Common myeloid progenitor, CD34-positive (primary cell): ENCODE data around the gene DIRAS1.
A peak's percentile ranks its signal among the peaks of the same experiment; 100 is the strongest.
"Not testable (repeated sequence)": the region's sequence is repeated elsewhere in the genome, so short reads cannot be mapped to it uniquely, and the experiment has no call there.

Experiments
- CTCF ChIA-PET: fragments of 350-600 bp; sonication (Branson Sonifier 250); formaldehyde crosslinking; loops from one replicate; lab custom pipeline; 2021; ENCODE audit warnings: antibody characterized with exemption; lab: Charles Lee
- POLR2A ChIA-PET: fragments of 350-600 bp; sonication (Branson Sonifier 250); formaldehyde crosslinking; loops from one replicate; lab custom pipeline; 2021; ENCODE audit warnings: antibody characterized with exemption; lab: Charles Lee
- DNase-seq, 3 donors: peaks; one replicate each; pipeline versions ENCODE4 v3.0.0 to v3.0.0-alpha.2; 2013
- H3K27ac ChIP-seq, 2 experiments: 1 replicate in 1 of 2; 2 replicates in 1 of 2; pipeline ENCODE4 v1.7.0; 2013; ENCODE audit warnings: inconsistent platforms in 2 of 2, low read length in 2 of 2, mild to moderate bottlenecking in 2 of 2, low read depth in 1 of 2, moderate library complexity in 1 of 2; ENCODE audit not compliant: severe bottlenecking in 2 of 2, insufficient read depth in 1 of 2, poor library complexity in 1 of 2
- H3K27me3 ChIP-seq, 5 experiments: replicated peaks in 2 of 5; 1 replicate in 3 of 5; 2 replicates in 2 of 5; pipeline versions ENCODE4 v1.6.1 to v1.7.0; 2013; ENCODE audit warnings: low read length in 4 of 5, mild to moderate bottlenecking in 2 of 5, moderate library complexity in 2 of 5, inconsistent platforms in 1 of 5; ENCODE audit not compliant: insufficient read depth in 5 of 5, control insufficient read depth in 4 of 5
- H3K36me3 ChIP-seq, 4 experiments: 1 replicate in 2 of 4; 2 replicates in 2 of 4; pipeline versions ENCODE4 v1.6.1 to v1.7.0; 2013; ENCODE audit warnings: low read length in 3 of 4, control low read depth in 1 of 4, mild to moderate bottlenecking in 1 of 4; ENCODE audit not compliant: control insufficient read depth in 4 of 4, insufficient read depth in 4 of 4
- H3K4me1 ChIP-seq, 4 experiments: 1 replicate in 3 of 4; 2 replicates in 1 of 4; pipeline versions ENCODE4 v1.6.1 to v1.7.1; 2013; ENCODE audit warnings: low read length in 3 of 4, mild to moderate bottlenecking in 3 of 4, control low read depth in 1 of 4, inconsistent platforms in 1 of 4, moderate library complexity in 1 of 4; ENCODE audit not compliant: control insufficient read depth in 4 of 4, insufficient read depth in 4 of 4; ENCODE audit errors: control extremely low read depth in 1 of 4
- H3K4me3 ChIP-seq, 7 experiments: 1 replicate in 4 of 7; 2 replicates in 3 of 7; pipeline versions ENCODE4 v1.5.1 to v1.7.0; 2013; ENCODE audit warnings: mild to moderate bottlenecking in 7 of 7, low read length in 6 of 7, moderate library complexity in 6 of 7, inconsistent platforms in 2 of 7, low read depth in 2 of 7, control low read depth in 1 of 7; ENCODE audit not compliant: insufficient read depth in 4 of 7, control insufficient read depth in 1 of 7; ENCODE audit errors: extremely low read depth in 1 of 7
- H3K9me3 ChIP-seq, 5 experiments: 1 replicate in 4 of 5; 2 replicates in 1 of 5; pipeline versions ENCODE4 v1.6.1 to v1.7.1; 2013; ENCODE audit warnings: low read length in 4 of 5, mild to moderate bottlenecking in 2 of 5, inconsistent platforms in 1 of 5, low read depth in 1 of 5, moderate library complexity in 1 of 5; ENCODE audit not compliant: control insufficient read depth in 4 of 5, insufficient read depth in 2 of 5; ENCODE audit errors: control extremely low read depth in 1 of 5
- WGBS: methylation state at CpG from one replicate; pipeline ENCODE4 v1.1.5; 2013; ENCODE audit not compliant: insufficient coverage; 5-methylcytosine and 5-hydroxymethylcytosine counted together

Gene DIRAS1

DNA sequence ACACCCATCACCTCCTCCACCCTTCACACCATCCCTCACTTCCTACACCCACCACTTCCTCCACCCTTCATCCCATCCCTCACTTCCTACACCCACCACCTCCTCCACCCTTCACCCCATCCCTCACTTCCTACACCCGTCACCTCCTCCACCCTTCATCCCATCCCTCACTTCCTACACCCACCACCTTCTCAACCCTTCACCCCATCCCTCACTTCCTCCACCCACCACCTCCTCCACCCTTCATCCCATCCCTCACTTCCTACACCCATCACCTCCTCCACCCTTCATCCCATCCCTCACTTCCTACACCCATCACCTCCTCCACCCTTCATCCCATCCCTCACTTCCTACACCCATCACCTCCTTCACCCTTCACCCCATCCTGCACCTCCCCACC is 7.1 kb downstream of the DIRAS1 start:
- POLR2A ChIA-PET, H3K36me3 ChIP-seq: not testable (repeated sequence)

DNA sequence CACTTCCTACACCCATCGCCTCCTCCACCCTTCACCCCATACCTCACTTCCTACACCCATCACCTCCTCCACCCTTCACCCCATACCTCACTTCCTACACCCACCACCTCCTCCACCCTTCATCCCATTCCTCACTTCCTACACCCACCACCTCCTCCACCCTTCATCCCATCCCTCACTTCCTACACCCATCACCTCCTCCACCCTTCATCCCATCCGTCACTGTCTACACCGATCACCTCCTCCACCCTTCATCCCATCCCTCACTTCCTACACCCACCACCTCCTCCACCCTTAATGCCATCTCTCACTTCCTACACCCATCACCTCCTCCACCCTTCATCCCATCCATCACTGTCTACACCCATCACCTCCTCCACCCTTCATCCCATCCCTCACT is 8.0 kb downstream of the DIRAS1 start:
- H3K36me3 ChIP-seq, H3K27ac ChIP-seq, DNase-seq, POLR2A ChIA-PET, H3K27me3 ChIP-seq, H3K4me3 ChIP-seq, CTCF ChIA-PET, H3K9me3 ChIP-seq: not testable (repeated sequence)
- H3K4me1 ChIP-seq, result peaks cover 0 to 19% (median 17%) of the 10 kb centered on the region in 4 experiments
- 100% methylated on average over 2 of the region's 3 CpGs for WGBS

More for the DNA sequence above, 7.1 kb downstream of the DIRAS1 start:
- 100% methylated on average over 1 of the region's 1 CpG for WGBS
- H3K4me3 ChIP-seq, CTCF ChIA-PET, H3K27me3 ChIP-seq, H3K9me3 ChIP-seq, DNase-seq, H3K27ac ChIP-seq: not testable (repeated sequence)
- peaks cover 0 to 19% (median 17%) of the 10 kb centered on the region in 4 experiments for H3K4me1 ChIP-seq

DNA sequence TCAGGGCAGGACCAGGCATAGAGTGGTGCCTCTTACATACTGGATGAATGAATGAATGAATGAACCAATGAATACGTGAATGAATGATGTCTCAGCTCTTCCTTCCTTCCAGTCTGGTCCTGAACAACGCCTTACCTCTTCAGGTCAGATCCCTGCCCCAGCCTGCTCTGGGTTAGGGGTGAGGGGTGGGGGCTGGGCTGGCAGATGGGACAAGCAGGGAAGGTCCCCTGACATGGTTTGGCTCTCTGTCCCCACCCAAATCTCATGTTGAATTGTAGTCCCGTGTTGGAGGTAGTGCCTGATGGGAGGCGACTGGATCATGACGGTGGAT is 9.3 kb downstream of the DIRAS1 start:
- ChIA-PET CTCF (interaction anchor here (1.0 kb wide), 1 partner anchor 15 kb away, joined by 3 read pairs; no protein-coding TSS in a partner anchor), POLR2A (interaction anchor here (1.2 kb wide), 1 partner anchor 27 kb away, joined by 4 read pairs; no protein-coding TSS in a partner anchor)
- no peak overlapping the region for H3K4me3 ChIP-seq
- H3K27me3 ChIP-seq, result no peaks in the 10 kb centered on the region
- peaks cover 0 to 19% (median 17%) of the 10 kb centered on the region in 4 experiments for H3K4me1 ChIP-seq
- H3K9me3 ChIP-seq, result peaks cover 0 to 8% (median 5%) of the 10 kb centered on the region in 5 experiments
- H3K36me3 ChIP-seq, result peaks cover 0 to 4% (median 0%) of the 10 kb centered on the region in 4 experiments
- no peak for DNase-seq
- no peak overlapping the region for H3K27ac ChIP-seq
- whole genome bisulfite sequencing, result 100% methylated on average over 3 of the region's 5 CpGs

DNA sequence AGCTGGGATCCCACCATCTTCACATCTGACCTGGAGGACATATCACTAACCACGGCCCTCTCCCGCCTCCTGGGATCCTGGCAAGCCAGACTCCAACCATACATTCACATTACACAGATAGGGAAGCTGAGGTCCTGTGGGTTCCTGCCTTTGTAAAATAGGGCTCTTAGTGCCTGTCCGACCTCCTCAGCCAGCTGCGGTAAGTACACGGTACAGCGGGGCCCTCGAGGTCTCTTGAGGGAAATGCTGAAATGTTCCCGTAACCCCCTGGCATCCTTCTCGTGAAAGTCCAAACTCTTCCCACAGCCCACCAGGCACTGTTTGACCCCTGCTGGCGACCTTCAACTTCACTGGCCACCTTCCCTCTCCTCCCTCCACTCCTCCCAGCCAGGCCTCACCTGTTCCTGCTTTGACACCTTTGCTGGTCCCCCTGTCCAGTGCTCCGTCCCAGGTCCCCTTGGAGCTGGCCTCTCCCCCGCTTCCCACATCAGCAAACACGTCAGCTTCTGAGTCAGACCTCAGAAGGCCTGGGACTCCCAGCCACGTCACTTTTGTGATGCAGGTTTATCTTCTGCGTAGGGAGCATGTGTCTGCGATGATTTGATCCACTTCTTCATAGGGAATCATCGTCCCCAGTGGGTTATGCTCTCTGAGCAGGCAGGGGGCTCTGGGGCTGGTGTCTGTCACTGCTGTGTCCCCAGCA is 9.8 kb downstream of the DIRAS1 start:
- Histone ChIP-seq H3K36me3 (peaks cover 0 to 4% (median 0%) of the 10 kb centered on the region in 4 experiments), H3K4me1 (peaks cover 0 to 19% (median 17%) of the 10 kb centered on the region in 4 experiments), H3K4me3 (no peak overlapping the region), H3K9me3 (peaks cover 0 to 8% (median 5%) of the 10 kb centered on the region in 5 experiments), H3K27ac (no peak overlapping the region), H3K27me3 (no peaks in the 10 kb centered on the region)
- 73% methylated on average over 17 of the region's 17 CpGs for WGBS
- ChIA-PET POLR2A (interaction anchor here (1.2 to 1.3 kb wide), 2 partner anchors 28 kb away, joined by 4 to 7 read pairs; no protein-coding TSS in a partner anchor), CTCF (interaction anchor here (1.0 to 1.1 kb wide), 3 partner anchors 16 to 38 kb away, joined by 3 read pairs; no protein-coding TSS in a partner anchor)
- DNase-seq, result no peak

DNA sequence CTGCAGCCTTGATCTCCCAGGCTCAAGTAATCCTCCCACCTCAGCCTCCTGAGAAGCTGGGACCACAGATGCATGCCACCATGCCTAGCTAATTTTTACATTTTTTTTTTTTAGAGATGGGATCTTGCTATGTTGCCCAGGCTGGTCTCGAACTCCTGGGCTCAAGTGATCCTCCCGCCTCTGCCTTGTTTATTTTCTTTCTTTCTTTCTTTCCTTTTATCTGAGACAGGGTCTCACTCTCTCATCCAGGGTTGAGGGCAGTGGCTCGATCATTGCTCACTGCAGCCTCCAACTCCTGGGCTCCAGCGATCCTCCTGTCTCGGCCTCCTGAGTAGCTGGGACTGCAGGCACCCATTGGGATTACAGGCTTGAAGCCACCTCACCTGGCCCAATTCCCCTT is 14.9 kb downstream of the DIRAS1 start:
- Histone ChIP-seq H3K4me1 (peaks cover 0 to 23% (median 20%) of the 10 kb centered on the region in 4 experiments), H3K9me3 (no peaks in the 10 kb centered on the region), H3K36me3 (no peaks in the 10 kb centered on the region), H3K4me3 (no peak overlapping the region), H3K27ac (no peak overlapping the region), H3K27me3 (no peaks in the 10 kb centered on the region)
- WGBS, result 100% methylated on average over 3 of the region's 5 CpGs
- POLR2A ChIA-PET, result interaction anchor here (0.7 kb wide), 1 partner anchor 11 kb away, joined by 3 read pairs; no protein-coding TSS in a partner anchor
- DNase-seq, result no peak
- CTCF ChIA-PET, result interaction anchor here (1.0 to 2.6 kb wide), 3 partner anchors 11 to 32 kb away, joined by 3 to 5 read pairs (median 3); no protein-coding TSS in a partner anchor

DNA sequence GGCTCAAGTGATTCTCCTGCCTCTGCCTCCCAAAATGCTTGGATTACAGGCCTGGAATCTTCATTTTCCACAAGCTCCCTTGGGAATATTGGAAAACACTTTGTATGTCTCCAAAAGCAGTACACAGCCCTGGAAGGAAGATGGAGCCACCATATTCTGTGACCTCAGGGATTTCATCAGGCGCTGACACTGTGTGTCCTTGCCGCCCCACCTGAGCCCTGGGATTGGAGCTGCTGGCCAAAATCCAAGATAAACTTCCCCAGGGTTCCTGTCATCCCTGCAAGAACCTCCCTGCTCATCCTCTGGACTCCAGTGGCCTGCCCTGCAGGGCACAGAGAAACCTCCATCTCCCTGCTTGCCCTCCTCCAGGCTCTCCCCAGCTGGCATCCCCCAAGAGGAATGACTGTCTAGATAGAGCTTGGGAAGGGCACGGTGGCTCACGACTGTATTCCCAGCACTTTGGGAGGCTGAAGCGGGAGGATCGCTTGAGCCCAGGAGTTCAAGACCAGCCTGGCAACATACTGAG is 17.4 kb downstream of the DIRAS1 start:
- no peak for DNase-seq
- H3K9me3 ChIP-seq, result no peaks in the 10 kb centered on the region
- H3K27ac ChIP-seq, result no peak overlapping the region
- CTCF ChIA-PET, result interaction anchor here (1.2 to 2.6 kb wide), 2 partner anchors 13 to 29 kb away, joined by 3 to 5 read pairs; no protein-coding TSS in a partner anchor
- peaks cover 0 to 12% (median 11%) of the 10 kb centered on the region in 4 experiments for H3K4me1 ChIP-seq
- H3K4me3 ChIP-seq, result no peak overlapping the region
- no peaks in the 10 kb centered on the region for H3K27me3 ChIP-seq
- no peaks in the 10 kb centered on the region for H3K36me3 ChIP-seq
- 100% methylated on average over 6 of the region's 6 CpGs for WGBS
- POLR2A ChIA-PET, result no interaction called here

DNA sequence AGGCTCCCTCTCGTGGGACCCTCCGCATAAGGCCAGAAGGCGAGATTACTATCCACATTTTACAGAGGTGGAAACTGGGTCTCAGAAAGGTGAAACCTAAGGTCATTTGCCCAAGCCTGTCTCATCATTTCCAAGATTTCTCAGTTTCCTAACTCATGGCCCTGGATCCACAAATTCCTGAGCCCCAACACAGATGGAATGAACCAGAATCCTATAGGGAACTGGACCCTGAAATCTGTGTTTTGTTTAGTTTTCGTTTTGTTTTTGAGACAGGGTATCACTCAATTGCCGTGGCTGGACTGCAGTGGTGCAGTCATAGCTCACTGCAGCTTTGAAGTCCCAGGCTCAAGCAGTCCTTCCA is 18.1 kb downstream of the DIRAS1 start:
- DNase-seq, result no peak
- Histone ChIP-seq H3K4me3 (peak overlapping the region in 2 of 7 experiments; percentile 29 to 35), H3K27me3 (no peaks in the 10 kb centered on the region), H3K4me1 (peaks cover 0 to 12% (median 11%) of the 10 kb centered on the region in 4 experiments), H3K9me3 (no peaks in the 10 kb centered on the region), H3K27ac (no peak overlapping the region), H3K36me3 (no peaks in the 10 kb centered on the region)
- WGBS, result 89% methylated on average over 4 of the region's 5 CpGs
- CTCF ChIA-PET, result interaction anchor here (1.2 kb wide), 1 partner anchor 14 kb away, joined by 3 read pairs; no protein-coding TSS in a partner anchor
- POLR2A ChIA-PET, result interaction anchor here (0.7 kb wide), 1 partner anchor 17 kb away, joined by 3 read pairs; no protein-coding TSS in a partner anchor
